ENCODE data around the gene TRRAP.

TRRAP gene

DNA sequence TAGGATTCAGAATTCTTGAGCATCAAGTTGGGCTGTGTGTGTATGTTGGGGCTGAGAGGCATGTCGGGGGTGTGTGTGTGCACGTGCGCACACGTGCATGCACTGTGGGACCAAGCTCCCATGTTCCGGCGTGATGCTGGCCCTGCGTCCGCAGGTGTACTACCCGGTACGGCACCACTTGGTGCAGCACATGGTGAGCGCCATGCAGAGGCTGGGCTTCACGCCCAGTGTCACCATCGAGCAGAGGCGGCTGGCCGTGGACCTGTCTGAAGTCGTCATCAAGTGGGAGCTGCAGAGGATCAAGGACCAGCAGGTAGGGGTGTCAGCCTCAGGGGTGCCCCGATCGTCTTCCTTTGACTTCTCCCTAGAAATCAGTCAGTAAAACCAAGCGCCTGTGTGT is 77.7 kb downstream of the TRRAP start:
- Histone ChIP-seq H3K27ac (ENCODE audit: extremely low read depth, low read depth, low read length) (no peak overlapping the region), H3K9me3 (ENCODE audit: control insufficient read depth, insufficient read depth, low read depth, low read length) (no peaks in the 10 kb centered on the region), H3K4me3 (ENCODE audit: low read depth, low read length) (no peak overlapping the region), H3K36me3 (ENCODE audit: control insufficient read depth in 2 of 2, insufficient read depth in 1 of 2, low read length in 2 of 2) (peaks cover 61 to 96% of the 10 kb centered on the region in 2 experiments), H3K4me1 (ENCODE audit: control insufficient read depth, insufficient read depth, low read length) (no peaks in the 10 kb centered on the region)
- ChIA-PET CTCF (no interaction called here), POLR2A (no interaction called here)
- TF ChIP-seq ZNF423 (tag by site-specific recombination; IDR thresholded peaks at IDR 0.05) (no peak), ZNF24 (tag by site-specific recombination; IDR thresholded peaks at IDR 0.05) (no peak), ZNF394 (tag by site-specific recombination; IDR thresholded peaks at IDR 0.05; ENCODE audit: borderline replicate concordance) (no peak), ZBTB48 (tag by site-specific recombination; IDR thresholded peaks at IDR 0.05) (no peak), ZNF629 (tag by site-specific recombination; IDR thresholded peaks at IDR 0.05) (no peak), ZNF560 (tag by site-specific recombination; IDR thresholded peaks at IDR 0.05; ENCODE audit: borderline replicate concordance) (no peak), YY1 (tag by site-specific recombination; IDR thresholded peaks at IDR 0.05) (no peak), ZNF501 (tag by site-specific recombination; IDR thresholded peaks at IDR 0.05) (no peak), ZNF19 (tag by site-specific recombination; IDR thresholded peaks at IDR 0.05; ENCODE audit: low read depth) (no peak), REPIN1 (tag by site-specific recombination; IDR thresholded peaks at IDR 0.05; ENCODE audit: low read depth) (no peak), ZNF530 (tag by site-specific recombination; IDR thresholded peaks at IDR 0.05; ENCODE audit: low read depth) (no peak), ZNF2 (tag by site-specific recombination; IDR thresholded peaks at IDR 0.05) (no peak), ZNF510 (tag by site-specific recombination; IDR thresholded peaks at IDR 0.05; ENCODE audit: insufficient replicate concordance) (no peak), ZNF548 (tag by site-specific recombination; IDR thresholded peaks at IDR 0.05) (no peak), SETDB1 (IDR thresholded peaks at IDR 0.05; ENCODE audit: insufficient read length, low read length) (no peak)
- TF ChIP-seq, protein P1, sequence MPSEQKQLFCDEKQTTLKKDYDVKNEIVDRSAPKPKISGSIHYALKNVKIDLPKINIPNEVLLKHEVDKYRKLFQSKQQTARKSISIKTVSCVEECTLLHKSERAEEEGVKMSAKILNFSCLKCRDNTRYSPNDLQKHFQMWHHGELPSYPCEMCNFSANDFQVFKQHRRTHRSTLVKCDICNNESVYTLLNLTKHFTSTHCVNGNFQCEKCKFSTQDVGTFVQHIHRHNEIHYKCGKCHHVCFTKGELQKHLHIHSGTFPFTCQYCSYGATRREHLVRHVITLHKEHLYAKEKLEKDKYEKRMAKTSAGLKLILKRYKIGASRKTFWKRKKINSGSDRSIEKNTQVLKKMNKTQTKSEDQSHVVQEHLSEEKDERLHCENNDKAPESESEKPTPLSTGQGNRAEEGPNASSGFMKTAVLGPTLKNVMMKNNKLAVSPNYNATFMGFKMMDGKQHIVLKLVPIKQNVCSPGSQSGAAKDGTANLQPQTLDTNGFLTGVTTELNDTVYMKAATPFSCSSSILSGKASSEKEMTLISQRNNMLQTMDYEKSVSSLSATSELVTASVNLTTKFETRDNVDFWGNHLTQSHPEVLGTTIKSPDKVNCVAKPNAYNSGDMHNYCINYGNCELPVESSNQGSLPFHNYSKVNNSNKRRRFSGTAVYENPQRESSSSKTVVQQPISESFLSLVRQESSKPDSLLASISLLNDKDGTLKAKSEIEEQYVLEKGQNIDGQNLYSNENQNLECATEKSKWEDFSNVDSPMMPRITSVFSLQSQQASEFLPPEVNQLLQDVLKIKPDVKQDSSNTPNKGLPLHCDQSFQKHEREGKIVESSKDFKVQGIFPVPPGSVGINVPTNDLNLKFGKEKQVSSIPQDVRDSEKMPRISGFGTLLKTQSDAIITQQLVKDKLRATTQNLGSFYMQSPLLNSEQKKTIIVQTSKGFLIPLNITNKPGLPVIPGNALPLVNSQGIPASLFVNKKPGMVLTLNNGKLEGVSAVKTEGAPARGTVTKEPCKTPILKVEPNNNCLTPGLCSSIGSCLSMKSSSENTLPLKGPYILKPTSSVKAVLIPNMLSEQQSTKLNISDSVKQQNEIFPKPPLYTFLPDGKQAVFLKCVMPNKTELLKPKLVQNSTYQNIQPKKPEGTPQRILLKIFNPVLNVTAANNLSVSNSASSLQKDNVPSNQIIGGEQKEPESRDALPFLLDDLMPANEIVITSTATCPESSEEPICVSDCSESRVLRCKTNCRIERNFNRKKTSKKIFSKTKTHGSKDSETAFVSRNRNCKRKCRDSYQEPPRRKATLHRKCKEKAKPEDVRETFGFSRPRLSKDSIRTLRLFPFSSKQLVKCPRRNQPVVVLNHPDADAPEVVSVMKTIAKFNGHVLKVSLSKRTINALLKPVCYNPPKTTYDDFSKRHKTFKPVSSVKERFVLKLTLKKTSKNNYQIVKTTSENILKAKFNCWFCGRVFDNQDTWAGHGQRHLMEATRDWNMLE (tag by site-specific recombination; conservative IDR thresholded peaks at IDR 0.05; ENCODE audit: low read depth): no peak
- TF ChIP-seq, protein P2, sequence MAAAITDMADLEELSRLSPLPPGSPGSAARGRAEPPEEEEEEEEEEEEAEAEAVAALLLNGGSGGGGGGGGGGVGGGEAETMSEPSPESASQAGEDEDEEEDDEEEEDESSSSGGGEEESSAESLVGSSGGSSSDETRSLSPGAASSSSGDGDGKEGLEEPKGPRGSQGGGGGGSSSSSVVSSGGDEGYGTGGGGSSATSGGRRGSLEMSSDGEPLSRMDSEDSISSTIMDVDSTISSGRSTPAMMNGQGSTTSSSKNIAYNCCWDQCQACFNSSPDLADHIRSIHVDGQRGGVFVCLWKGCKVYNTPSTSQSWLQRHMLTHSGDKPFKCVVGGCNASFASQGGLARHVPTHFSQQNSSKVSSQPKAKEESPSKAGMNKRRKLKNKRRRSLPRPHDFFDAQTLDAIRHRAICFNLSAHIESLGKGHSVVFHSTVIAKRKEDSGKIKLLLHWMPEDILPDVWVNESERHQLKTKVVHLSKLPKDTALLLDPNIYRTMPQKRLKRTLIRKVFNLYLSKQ (tag by site-specific recombination; IDR thresholded peaks at IDR 0.05; ENCODE audit: borderline replicate concordance): no peak

DNA sequence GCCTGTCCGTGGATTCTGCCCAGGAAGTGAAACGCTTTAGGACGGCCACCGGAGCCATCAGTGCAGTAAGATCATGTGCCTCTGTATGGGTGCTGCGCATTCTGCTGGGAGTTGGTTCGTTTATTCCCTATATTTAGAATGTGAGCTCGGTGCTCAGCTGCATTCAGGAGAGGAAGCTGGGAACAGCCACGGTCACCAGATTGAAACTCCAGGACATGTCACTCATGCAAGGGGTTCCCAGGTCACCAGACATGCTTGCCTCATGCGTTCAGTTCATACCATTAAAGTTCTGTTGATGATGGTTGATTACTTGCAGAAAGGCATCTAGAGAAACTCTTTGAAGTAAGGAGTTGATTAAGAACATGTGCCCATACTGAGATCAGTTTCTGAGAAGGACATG is 78.1 kb downstream of the TRRAP start:
- CTCF ChIA-PET: no interaction called here
- TF ChIP-seq ZNF132 (tag by site-specific recombination; IDR thresholded peaks at IDR 0.05; ENCODE audit: borderline replicate concordance): no peak
- no peak for TF ChIP-seq ZNF146 (tag by site-specific recombination; IDR thresholded peaks at IDR 0.05)
- no peak for TF ChIP-seq ZNF677 (tag by site-specific recombination; IDR thresholded peaks at IDR 0.05)
- no peak for TF ChIP-seq ZNF843 (tag by site-specific recombination; IDR thresholded peaks at IDR 0.05)
- no peak for TF ChIP-seq ZNF560 (tag by site-specific recombination; IDR thresholded peaks at IDR 0.05; ENCODE audit: borderline replicate concordance)
- no peak for TF ChIP-seq ZSCAN23 (tag by site-specific recombination; IDR thresholded peaks at IDR 0.05)
- no peak for TF ChIP-seq ZNF394 (tag by site-specific recombination; IDR thresholded peaks at IDR 0.05; ENCODE audit: borderline replicate concordance)
- TF ChIP-seq ZNF404 (tag by site-specific recombination; IDR thresholded peaks at IDR 0.05): no peak
- no peak for TF ChIP-seq HOXC10 (CRISPR knock-in tag; IDR thresholded peaks at IDR 0.05)
- TF ChIP-seq BCL11B (tag by site-specific recombination; IDR thresholded peaks at IDR 0.05; ENCODE audit: low read depth): no peak
- TF ChIP-seq ZFP37 (tag by site-specific recombination; IDR thresholded peaks at IDR 0.05): no peak

More for the DNA sequence above, 78.1 kb downstream of the TRRAP start:
- Histone ChIP-seq H3K9me3 (ENCODE audit: control insufficient read depth, insufficient read depth, low read depth, low read length) (no peaks in the 10 kb centered on the region), H3K4me3 (ENCODE audit: low read depth, low read length) (no peak overlapping the region), H3K27ac (ENCODE audit: extremely low read depth, low read depth, low read length) (no peak overlapping the region), H3K4me1 (ENCODE audit: control insufficient read depth, insufficient read depth, low read length) (no peaks in the 10 kb centered on the region), H3K36me3 (ENCODE audit: control insufficient read depth in 2 of 2, insufficient read depth in 1 of 2, low read length in 2 of 2) (peaks cover 57 to 96% of the 10 kb centered on the region in 2 experiments)
- POLR2A ChIA-PET: no interaction called here

Data from HEK293 (cell line).